ENCODE measurements around the gene VWA3B.
"Not testable (repeated sequence)": the region's sequence is repeated elsewhere in the genome, so short reads cannot be mapped to it uniquely, and the experiment has no call there.

Gene VWA3B

GRCh38 chr2:98301469-98301868 lies 214.5 kb downstream of the VWA3B start:
- H3K27me3 ChIP-seq (ENCODE audit: low read length): no peaks in the 10 kb centered on the region
- H3K9me3 ChIP-seq (ENCODE audit: insufficient read depth, low read length): no peaks in the 10 kb centered on the region
- no peak overlapping the region for H3K9ac ChIP-seq (ENCODE audit: low read length)
- no peaks in the 10 kb centered on the region for H3K79me2 ChIP-seq (ENCODE audit: insufficient read depth, low read length)
- H3K36me3 ChIP-seq (ENCODE audit: low read length): no peaks in the 10 kb centered on the region
- no peaks in the 10 kb centered on the region for H4K20me1 ChIP-seq (ENCODE audit: low read depth, low read length)
- H3K4me2 ChIP-seq (ENCODE audit: low read depth, low read length, poor library complexity, severe bottlenecking): no peak overlapping the region
- no peak for TF ChIP-seq CTCF (IDR thresholded peaks at IDR 0.05; ENCODE audit: insufficient read depth, low read length, poor library complexity, severe bottlenecking)
- no peak for TF ChIP-seq EZH2phosphoT487 (conservative IDR thresholded peaks at IDR 0.05; ENCODE audit: low read length)
- no peaks in the 10 kb centered on the region for H3F3A ChIP-seq (ENCODE audit: insufficient read depth)
- no peak overlapping the region for H3K27ac ChIP-seq (ENCODE audit: low read depth, low read length)
- no peak overlapping the region for H3K4me3 ChIP-seq (ENCODE audit: insufficient read depth, low read length, poor library complexity, severe bottlenecking)
- no peak overlapping the region for H2AFZ ChIP-seq (ENCODE audit: low read depth, low read length, severe bottlenecking)
- no peaks in the 10 kb centered on the region for H3K9me2 ChIP-seq (replicated peaks; ENCODE audit: insufficient read depth, low read length)

- H2AFZ ChIP-seq (ENCODE audit: low read depth, low read length, severe bottlenecking); H3K27me3 ChIP-seq (ENCODE audit: low read length); H3K9ac ChIP-seq (ENCODE audit: low read length); H3K79me2 ChIP-seq (ENCODE audit: insufficient read depth, low read length); H3K27ac ChIP-seq (ENCODE audit: low read depth, low read length); H3F3A ChIP-seq (ENCODE audit: insufficient read depth); H4K20me1 ChIP-seq (ENCODE audit: low read depth, low read length); H3K9me3 ChIP-seq (ENCODE audit: insufficient read depth, low read length); H3K9me2 ChIP-seq (replicated peaks; ENCODE audit: insufficient read depth, low read length); H3K36me3 ChIP-seq (ENCODE audit: low read length); H3K4me3 ChIP-seq (ENCODE audit: insufficient read depth, low read length, poor library complexity, severe bottlenecking); H3K4me2 ChIP-seq (ENCODE audit: low read depth, low read length, poor library complexity, severe bottlenecking): not testable (repeated sequence)
These were observed 220.2 kb downstream of the VWA3B start for GRCh38 chr2:98307131-98307696.

- Histone ChIP-seq H3K9me3 (ENCODE audit: insufficient read depth, low read length) (no peaks in the 10 kb centered on the region), H3K9ac (ENCODE audit: low read length) (no peak overlapping the region), H3K9me2 (replicated peaks; ENCODE audit: insufficient read depth, low read length) (no peaks in the 10 kb centered on the region), H3K27ac (ENCODE audit: low read depth, low read length) (no peak overlapping the region), H4K20me1 (ENCODE audit: low read depth, low read length) (no peaks in the 10 kb centered on the region), H3F3A (ENCODE audit: insufficient read depth) (no peaks in the 10 kb centered on the region), H3K79me2 (ENCODE audit: insufficient read depth, low read length) (no peaks in the 10 kb centered on the region), H3K4me2 (ENCODE audit: low read depth, low read length, poor library complexity, severe bottlenecking) (no peak overlapping the region), H2AFZ (ENCODE audit: low read depth, low read length, severe bottlenecking) (no peak overlapping the region), H3K36me3 (ENCODE audit: low read length) (no peaks in the 10 kb centered on the region), H3K27me3 (ENCODE audit: low read length) (no peaks in the 10 kb centered on the region), H3K4me3 (ENCODE audit: insufficient read depth, low read length, poor library complexity, severe bottlenecking) (no peak overlapping the region)
- TF ChIP-seq CTCF (IDR thresholded peaks at IDR 0.05; ENCODE audit: insufficient read depth, low read length, poor library complexity, severe bottlenecking) (no peak), EZH2phosphoT487 (conservative IDR thresholded peaks at IDR 0.05; ENCODE audit: low read length) (no peak)
These were observed 221.1 kb downstream of the VWA3B start for GRCh38 chr2:98308068-98308467.

- TF ChIP-seq CTCF (IDR thresholded peaks at IDR 0.05; ENCODE audit: insufficient read depth, low read length, poor library complexity, severe bottlenecking) (no peak), EZH2phosphoT487 (conservative IDR thresholded peaks at IDR 0.05; ENCODE audit: low read length) (no peak)
- Histone ChIP-seq H3K4me2 (ENCODE audit: low read depth, low read length, poor library complexity, severe bottlenecking) (no peak overlapping the region), H3F3A (ENCODE audit: insufficient read depth) (no peaks in the 10 kb centered on the region), H4K20me1 (ENCODE audit: low read depth, low read length) (no peaks in the 10 kb centered on the region), H3K27ac (ENCODE audit: low read depth, low read length) (no peak overlapping the region), H3K9me3 (ENCODE audit: insufficient read depth, low read length) (no peaks in the 10 kb centered on the region), H3K36me3 (ENCODE audit: low read length) (no peaks in the 10 kb centered on the region), H3K4me3 (ENCODE audit: insufficient read depth, low read length, poor library complexity, severe bottlenecking) (no peak overlapping the region), H3K79me2 (ENCODE audit: insufficient read depth, low read length) (no peaks in the 10 kb centered on the region), H3K9ac (ENCODE audit: low read length) (no peak overlapping the region), H2AFZ (ENCODE audit: low read depth, low read length, severe bottlenecking) (no peak overlapping the region), H3K27me3 (ENCODE audit: low read length) (no peaks in the 10 kb centered on the region), H3K9me2 (replicated peaks; ENCODE audit: insufficient read depth, low read length) (no peaks in the 10 kb centered on the region)
These were observed 221.6 kb downstream of the VWA3B start for GRCh38 chr2:98308532-98308931.
